RWPE2 (cell line): ENCODE data around the gene JAZF1.
A peak's percentile ranks its signal among the peaks of the same experiment; 100 is the strongest.

Experiments used
- ATAC-seq: fragments of 200-7000 bp; cut with Tn5 transposase; 3 replicates; pipeline ENCODE4 v1.9.1; 2021; ENCODE audit warnings: low read depth
- DNase-seq: peaks from one replicate; pipeline ENCODE4 v3.0.0-alpha.2; 2020; ENCODE audit warnings: low spot score
- H3K27ac ChIP-seq: fragments of 450-650 bp; 2 replicates; pipeline ENCODE4 v1.5.1; 2017; ENCODE audit warnings: mild to moderate bottlenecking; ENCODE audit not compliant: poor library complexity, severe bottlenecking
- H3K27me3 ChIP-seq: fragments of 250-450 bp; sonication (Bioruptor Pico); 2 replicates; pipeline ENCODE4 v1.5.1; 2021; ENCODE audit warnings: mild to moderate bottlenecking, moderate library complexity; ENCODE audit not compliant: insufficient read depth, poor library complexity, severe bottlenecking
- H3K36me3 ChIP-seq: fragments of 250-450 bp; sonication (Bioruptor Pico); 2 replicates; pipeline ENCODE4 v1.5.1; 2020; ENCODE audit warnings: low read depth, mild to moderate bottlenecking, moderate library complexity
- H3K4me1 ChIP-seq: fragments of 250-450 bp; sonication (Bioruptor Pico); 2 replicates; pipeline ENCODE4 v1.5.1; 2021; ENCODE audit warnings: mild to moderate bottlenecking, moderate library complexity; ENCODE audit not compliant: insufficient read depth, poor library complexity, severe bottlenecking
- H3K4me3 ChIP-seq: fragments of 250-450 bp; sonication (Bioruptor Pico); 2 replicates; pipeline ENCODE4 v1.5.1; 2021; ENCODE audit warnings: mild to moderate bottlenecking, moderate library complexity; ENCODE audit not compliant: severe bottlenecking
- H3K9me3 ChIP-seq: fragments of 250-450 bp; sonication (Bioruptor Pico); 2 replicates; pipeline ENCODE4 v1.5.1; 2021; ENCODE audit warnings: mild to moderate bottlenecking, moderate library complexity; ENCODE audit not compliant: severe bottlenecking
- TF ChIP-seq, protein P1 (sequence below): fragments of 450-650 bp; IDR thresholded peaks from one replicate; pipeline ENCODE4 v1.5.1; 2017; ENCODE audit warnings: mild to moderate bottlenecking, moderate library complexity; ENCODE audit not compliant: poor library complexity, severe bottlenecking

The JAZF1 gene

GRCh38 chr7:28003408-28003807, 177.2 kb downstream of the JAZF1 start:
- H3K4me1 ChIP-seq: no peaks in the 10 kb centered on the region
- H3K4me3 ChIP-seq: no peak overlapping the region
- DNase-seq: no peak
- H3K27ac ChIP-seq: no peak overlapping the region
- ATAC-seq: no peak
- TF ChIP-seq, protein P1, sequence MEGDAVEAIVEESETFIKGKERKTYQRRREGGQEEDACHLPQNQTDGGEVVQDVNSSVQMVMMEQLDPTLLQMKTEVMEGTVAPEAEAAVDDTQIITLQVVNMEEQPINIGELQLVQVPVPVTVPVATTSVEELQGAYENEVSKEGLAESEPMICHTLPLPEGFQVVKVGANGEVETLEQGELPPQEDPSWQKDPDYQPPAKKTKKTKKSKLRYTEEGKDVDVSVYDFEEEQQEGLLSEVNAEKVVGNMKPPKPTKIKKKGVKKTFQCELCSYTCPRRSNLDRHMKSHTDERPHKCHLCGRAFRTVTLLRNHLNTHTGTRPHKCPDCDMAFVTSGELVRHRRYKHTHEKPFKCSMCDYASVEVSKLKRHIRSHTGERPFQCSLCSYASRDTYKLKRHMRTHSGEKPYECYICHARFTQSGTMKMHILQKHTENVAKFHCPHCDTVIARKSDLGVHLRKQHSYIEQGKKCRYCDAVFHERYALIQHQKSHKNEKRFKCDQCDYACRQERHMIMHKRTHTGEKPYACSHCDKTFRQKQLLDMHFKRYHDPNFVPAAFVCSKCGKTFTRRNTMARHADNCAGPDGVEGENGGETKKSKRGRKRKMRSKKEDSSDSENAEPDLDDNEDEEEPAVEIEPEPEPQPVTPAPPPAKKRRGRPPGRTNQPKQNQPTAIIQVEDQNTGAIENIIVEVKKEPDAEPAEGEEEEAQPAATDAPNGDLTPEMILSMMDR: no peak
- no peaks in the 10 kb centered on the region for H3K27me3 ChIP-seq
- H3K36me3 ChIP-seq: no peaks in the 10 kb centered on the region
- no peaks in the 10 kb centered on the region for H3K9me3 ChIP-seq

DNA sequence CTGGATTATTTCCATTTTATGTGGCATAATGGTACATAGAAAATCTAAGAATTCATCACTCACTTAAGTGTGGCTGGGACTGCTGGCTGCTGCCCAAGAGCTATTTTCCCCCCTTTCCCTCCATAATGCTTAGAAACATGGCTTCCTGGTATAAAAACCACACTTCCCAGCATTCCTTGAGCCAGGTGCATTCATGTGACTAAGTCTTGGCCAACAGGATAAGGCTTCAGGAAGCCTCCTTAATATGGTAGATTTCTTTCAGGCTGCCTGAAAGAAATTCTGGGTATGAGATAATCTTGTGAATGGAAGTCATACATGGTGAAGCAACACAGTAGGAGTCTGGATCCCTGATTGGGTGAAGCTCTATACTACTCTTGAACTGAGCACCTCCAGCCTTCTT, 178.0 kb downstream of the JAZF1 start:
- H3K4me3 ChIP-seq: no peak overlapping the region
- H3K27ac ChIP-seq: no peak overlapping the region
- no peaks in the 10 kb centered on the region for H3K9me3 ChIP-seq
- TF ChIP-seq, protein P1: no peak
- no peaks in the 10 kb centered on the region for H3K27me3 ChIP-seq
- no peaks in the 10 kb centered on the region for H3K36me3 ChIP-seq
- H3K4me1 ChIP-seq: no peaks in the 10 kb centered on the region
- no peak for DNase-seq
- peak; percentile 50; the same call in 2 of the 3 replicates for ATAC-seq

GRCh38 chr7:28001896-28002295, 178.7 kb downstream of the JAZF1 start:
- no peaks in the 10 kb centered on the region for H3K4me1 ChIP-seq
- no peak overlapping the region for H3K4me3 ChIP-seq
- no peaks in the 10 kb centered on the region for H3K9me3 ChIP-seq
- H3K36me3 ChIP-seq: no peaks in the 10 kb centered on the region
- H3K27ac ChIP-seq: no peak overlapping the region
- DNase-seq: no peak
- no peak for ATAC-seq
- TF ChIP-seq, protein P1: no peak
- H3K27me3 ChIP-seq: no peaks in the 10 kb centered on the region

DNA sequence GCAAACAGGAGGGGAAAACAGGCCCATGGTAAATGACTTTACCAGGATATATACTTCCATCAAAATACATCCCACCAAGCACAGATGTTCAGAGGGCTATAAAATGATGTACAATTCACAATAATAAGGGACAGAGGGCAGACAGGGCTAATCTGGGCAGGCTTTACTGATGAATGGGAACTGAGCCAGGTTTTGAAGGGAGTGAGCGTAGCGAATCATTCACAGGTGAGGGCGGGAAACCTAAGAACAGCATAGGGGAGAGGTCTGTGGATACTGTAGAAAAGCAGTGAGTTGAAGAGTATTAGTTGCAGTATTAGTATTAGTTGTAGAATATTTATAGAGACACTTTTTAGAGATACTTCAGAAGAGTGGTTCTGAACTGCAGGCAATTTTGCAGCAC, 180.8 kb downstream of the JAZF1 start:
- Histone ChIP-seq H3K27me3 (no peaks in the 10 kb centered on the region), H3K4me1 (no peaks in the 10 kb centered on the region), H3K36me3 (no peaks in the 10 kb centered on the region), H3K4me3 (no peak overlapping the region), H3K27ac (no peak overlapping the region), H3K9me3 (no peaks in the 10 kb centered on the region)
- ATAC-seq (no peak), DNase-seq (no peak)
- TF ChIP-seq, protein P1: no peak

- Histone ChIP-seq H3K36me3 (no peaks in the 10 kb centered on the region), H3K9me3 (no peaks in the 10 kb centered on the region), H3K4me3 (no peak overlapping the region), H3K4me1 (no peaks in the 10 kb centered on the region), H3K27me3 (no peaks in the 10 kb centered on the region), H3K27ac (no peak overlapping the region)
- TF ChIP-seq, protein P1: no peak
- DNase-seq (no peak), ATAC-seq (no peak)
Observed at GRCh38 chr7:27998382-27998781, 182.2 kb downstream of the JAZF1 start.
